GM12878 (cell line): Measurements from ENCODE around the gene PTPN13. TPM values are rescaled to one million over a fixed set of nuclear protein-coding genes. Genes with fewer than 3 reads are reported as not detected.

Experiments
- ATAC-seq: fragments of 200-7000 bp; cut with Tn5 transposase; 3 replicates; pipeline ENCODE4 v1.9.1; 2020; ENCODE audit warnings: mild to moderate bottlenecking, moderate library complexity
- BruUV-seq: library from RNA; stranded (reverse); fragments of 400-500 nt; replicated peaks from 2 replicates; lab custom pipeline; 2021; lab: Mats Ljungman, UMichigan
- CTCF ChIA-PET: fragments of 300-600 bp; sonication (Branson Sonifier 250); formaldehyde crosslinking; extraction: SDS; loops from one replicate; lab custom pipeline; 2021; ENCODE audit warnings: inconsistent platforms; lab: Yijun Ruan, JAX
- POLR2A ChIA-PET: fragments of 350-600 bp; formaldehyde crosslinking; extraction: SDS; loops from one replicate; lab custom pipeline; 2021; ENCODE audit warnings: inconsistent platforms; lab: Charles Lee
- RAD21 ChIA-PET: fragments of 300-600 bp; sonication (Branson Sonifier 250); formaldehyde crosslinking; loops from one replicate; lab custom pipeline; 2023; ENCODE audit warnings: antibody characterized with exemption; ENCODE audit not compliant: unreplicated experiment; lab: Charles Lee
- SMC1A ChIA-PET: fragments of 300-600 bp; sonication (Branson Sonifier 250); formaldehyde crosslinking; loops from one replicate; lab custom pipeline; 2023; ENCODE audit not compliant: unreplicated experiment, uncharacterized antibody; lab: Charles Lee
- DNase-seq: peaks from one replicate; pipeline ENCODE4 v3.0.0-alpha.2; 2011; ENCODE audit warnings: low read depth, low spot score
- FAIRE-seq: peaks from 3 replicates; lab custom pipeline; 2011; peaks lifted over from hg19 to GRCh38; lab: Jason Lieb, UNC
- H2AFZ ChIP-seq: 2 replicates; pipeline ENCODE4 v1.6.0; 2011; ENCODE audit warnings: low read depth, low read length, control low read depth; ENCODE audit not compliant: control insufficient read depth
- H3K27ac ChIP-seq: 2 replicates; pipeline ENCODE4 v1.5.1; 2011; ENCODE audit warnings: control low read depth; ENCODE audit not compliant: control insufficient read depth, insufficient read depth
- H3K27me3 ChIP-seq, 2 experiments: replicated peaks in 1 of 2; 2 replicates each; pipeline versions ENCODE4 v1.6.0 to v1.6.1; 2011; ENCODE audit warnings: low read length in 1 of 2; ENCODE audit not compliant: control insufficient read depth in 2 of 2, insufficient read depth in 2 of 2
- H3K36me3 ChIP-seq, 2 experiments: 2 replicates each; pipeline ENCODE4 v1.5.1; 2011; ENCODE audit warnings: low read length in 1 of 2; ENCODE audit not compliant: control insufficient read depth in 2 of 2, insufficient read depth in 2 of 2
- H3K4me1 ChIP-seq: 2 replicates; pipeline ENCODE4 v1.6.1; 2011; ENCODE audit warnings: mild to moderate bottlenecking, low read length, moderate library complexity, mixed read lengths; ENCODE audit not compliant: control insufficient read depth, insufficient read depth
- H3K4me2 ChIP-seq: 2 replicates; pipeline ENCODE4 v1.6.0; 2011; ENCODE audit warnings: control low read depth; ENCODE audit not compliant: control insufficient read depth, insufficient read depth
- H3K4me3 ChIP-seq: fragments of 200-600 bp; sonication (generic); 2 replicates; pipeline ENCODE4 v1.5.1; 2016
- H3K79me2 ChIP-seq: 2 replicates; pipeline ENCODE4 v1.6.0; 2011; ENCODE audit warnings: low read length; ENCODE audit not compliant: control insufficient read depth, insufficient read depth
- H3K9ac ChIP-seq: 2 replicates; pipeline ENCODE4 v1.8.0; 2011; ENCODE audit warnings: low read length, control low read depth, mixed read lengths; ENCODE audit not compliant: control insufficient read depth, insufficient read depth
- H3K9me3 ChIP-seq: replicated peaks from 3 replicates; pipeline ENCODE4 v1.5.1; 2011; ENCODE audit warnings: mild to moderate bottlenecking, low read length; ENCODE audit not compliant: control insufficient read depth, insufficient read depth
- H4K20me1 ChIP-seq: 2 replicates; pipeline ENCODE4 v1.6.0; 2011; ENCODE audit not compliant: control insufficient read depth, insufficient read depth
- ATF3 ChIP-seq: IDR thresholded peaks from 2 replicates; pipeline ENCODE4 v1.6.1; 2011; ENCODE audit warnings: low read depth, mild to moderate bottlenecking, low read length, moderate library complexity, borderline replicate concordance; ENCODE audit errors: extremely low read depth
- CTCF ChIP-seq, 3 experiments: IDR thresholded peaks in 2 of 3; conservative IDR thresholded peaks in 1 of 3; 2 replicates each; pipeline ENCODE4 v1.5.1; 2011; ENCODE audit warnings: low read depth in 3 of 3, low read length in 3 of 3, mild to moderate bottlenecking in 3 of 3, control low read depth in 2 of 3, moderate library complexity in 2 of 3, inconsistent platforms in 1 of 3, mixed read lengths in 1 of 3; ENCODE audit not compliant: control insufficient read depth in 2 of 3, insufficient read depth in 1 of 3; ENCODE audit errors: extremely low read depth in 1 of 3
- FOXM1 ChIP-seq: IDR thresholded peaks from 2 replicates; pipeline ENCODE4 v1.6.1; 2012; ENCODE audit warnings: low read depth, mild to moderate bottlenecking, inconsistent platforms, low read length, moderate library complexity
- JUNB ChIP-seq: IDR thresholded peaks from 2 replicates; pipeline ENCODE4 v1.6.1; 2016; ENCODE audit warnings: antibody characterized with exemption, mild to moderate bottlenecking
- MYC ChIP-seq: IDR thresholded peaks from 2 replicates; pipeline ENCODE4 v1.6.1; 2011; ENCODE audit warnings: mild to moderate bottlenecking, low read length, moderate library complexity, inconsistent platforms; ENCODE audit not compliant: insufficient read depth, insufficient replicate concordance, insufficient read length, severe bottlenecking
- NFIC ChIP-seq: IDR thresholded peaks from 2 replicates; pipeline ENCODE4 v1.6.1; 2012; ENCODE audit warnings: low read depth, mild to moderate bottlenecking, inconsistent platforms, low read length, moderate library complexity
- RAD21 ChIP-seq: IDR thresholded peaks from 2 replicates; pipeline ENCODE4 v1.6.1; 2011; ENCODE audit warnings: mild to moderate bottlenecking, low read depth, low read length, moderate library complexity; ENCODE audit not compliant: insufficient read depth
- RCOR1 ChIP-seq: conservative IDR thresholded peaks from 2 replicates; pipeline ENCODE4 v1.6.1; 2012; ENCODE audit warnings: low read depth, low read length, improper control_type of control experiment
- RUNX3 ChIP-seq: IDR thresholded peaks from 2 replicates; pipeline ENCODE4 v1.6.1; 2012; ENCODE audit warnings: low read length, inconsistent platforms
- SIX5 ChIP-seq: IDR thresholded peaks from 2 replicates; pipeline ENCODE4 v1.6.1; 2011; ENCODE audit warnings: mild to moderate bottlenecking, low read depth, low read length, moderate library complexity; ENCODE audit not compliant: severe bottlenecking
- SREBF2 ChIP-seq: IDR thresholded peaks from 2 replicates; pipeline ENCODE4 v1.6.1; 2012; ENCODE audit warnings: mild to moderate bottlenecking, low read length
- ZBTB11 ChIP-seq: fragments of 450-650 bp; formaldehyde crosslinking; IDR thresholded peaks from 2 replicates; pipeline ENCODE4 v1.5.0; 2022; ENCODE audit warnings: mild to moderate bottlenecking, missing genetic modification characterization
- WGBS: methylation state at CpG from one replicate; pipeline ENCODE4 v1.1.6; 2016; ENCODE audit warnings: low lambda C conversion rate; ENCODE audit not compliant: insufficient replicate concordance, insufficient coverage; ENCODE audit errors: missing lambda C conversion rate; 5-methylcytosine and 5-hydroxymethylcytosine counted together
- in situ Hi-C: fragments of 300-500 bp; cut with MboI; formaldehyde crosslinking; loops from 9 replicates; pipeline ENCODE4 v1.14.3; 2018; ENCODE audit warnings: mixed read lengths
- intact Hi-C: fragments of 100-400 bp; cut with micrococcal nuclease; formaldehyde crosslinking; loops from one replicate; pipeline ENCODE4 v1.14.2; 2022; ENCODE audit not compliant: unreplicated experiment
- polyA plus RNA-seq, 11 experiments: library from polyadenylated mRNA; depleted of rRNA in 4 of 11; unstranded in 6 of 11; stranded (reverse) in 5 of 11; fragments of >200 nt; fragmentation: Nextera tagmentation in 4 of 11; fragmentation: Illumina TruSeq in 1 of 11; extraction: Ambion mirVana in 4 of 11; extraction: Trizol in 1 of 11; gene quantifications; 1 replicate in 1 of 11; 2 replicates in 10 of 11; pipeline versions ENCODE4 v1.2.1 to v1.2.3, GENCODE V29; 2011 to 2016; ENCODE audit warnings: inconsistent platforms in 2 of 11, missing spikeins in 2 of 11, low read depth in 1 of 11
- total RNA-seq, 4 experiments: library from RNA; depleted of rRNA in 3 of 4; stranded (reverse); fragments of >200 nt in 3 of 4; fragmentation: Illumina TruSeq in 1 of 4; extraction: Trizol in 1 of 4; gene quantifications; 2 replicates each; pipeline versions ENCODE4 v1.2.1 to v1.2.3, GENCODE V29; 2013 to 2021

PTPN13 gene
- total and polyA plus RNA-seq, 10 of the 15 experiments (the other 5 are each of a cell fraction or from before 2014, with no cell fraction given) = 8.5 to 69.4 (median 33.9) TPM

- Histone ChIP-seq H3K9me3 (no peaks in the 10 kb centered on the region), H3K4me2 (no peak overlapping the region), H3K36me3 (no peaks in the 10 kb centered on the region), H3K4me1 (no peaks in the 10 kb centered on the region), H4K20me1 (no peaks in the 10 kb centered on the region), H3K9ac (no peak overlapping the region), H3K27ac (no peak overlapping the region), H3K4me3 (no peak overlapping the region), H3K79me2 (no peaks in the 10 kb centered on the region), H3K27me3 (no peaks in the 10 kb centered on the region)
- BruUV-seq = no TSS peak
- ChIA-PET RAD21 (no interaction called here), SMC1A (no interaction called here), POLR2A (no interaction called here)
- in situ Hi-C loops = no loop called here
- intact Hi-C loops = no loop called here
- DNase-seq = no peak
- no peak for ATAC-seq
- TF ChIP-seq RCOR1 (no peak), ZBTB11 (CRISPR knock-in tag) (no peak), NFIC (no peak), JUNB (no peak), RAD21 (no peak), FOXM1 (no peak), RUNX3 (no peak), ATF3 (no peak), CTCF (IDR thresholded peaks at IDR 0.05 in 2 of 3, conservative IDR thresholded peaks at IDR 0.05 in 1 of 3; ENCODE audit: control insufficient read depth in 2 of 3, extremely low read depth in 1 of 3, insufficient read depth in 1 of 3, low read depth in 3 of 3, low read length in 3 of 3) (no peak), SREBF2 (no peak), MYC (no peak), SIX5 (no peak)
- TF ChIP-seq, all 136 proteins: peak for 0
- WGBS = 63% methylated on average over 1 of the region's 1 CpG
- FAIRE-seq = no peak
- no peak overlapping the region for H2AFZ ChIP-seq
- CTCF ChIA-PET = no interaction called here
Observed at GRCh38 chr4:86841309-86841708, 247.2 kb downstream of the PTPN13 start.
